ENCODE measurements around the gene UBAC2. TPM values are rescaled to one million over a fixed set of nuclear protein-coding genes. Genes with fewer than 3 reads are reported as not detected.

Gene UBAC2
- total and polyA plus RNA-seq, 2 of the 8 experiments (the other 6 are each of a cell fraction or from before 2014, with no cell fraction given): 75.9 to 76.9 TPM

DNA sequence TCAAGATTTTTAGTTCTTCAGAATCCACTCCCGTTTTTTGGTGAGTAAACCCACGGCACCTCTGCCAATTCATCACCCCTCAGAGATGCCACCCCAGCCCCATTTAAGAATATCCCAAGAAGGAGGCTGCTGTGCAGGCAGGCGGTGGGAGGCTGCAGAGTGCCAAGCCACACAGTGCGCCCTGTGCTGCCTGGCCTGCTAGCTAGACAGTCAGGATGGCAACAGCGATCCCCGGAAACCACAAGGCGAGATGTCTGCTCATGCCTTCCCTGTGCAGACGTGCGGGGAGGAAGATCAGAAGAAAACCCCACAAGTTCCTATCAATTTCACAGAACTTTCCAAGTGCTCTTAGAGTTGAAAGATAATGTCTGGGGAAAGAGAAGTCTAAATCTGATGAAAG, 171.3 kb downstream of the UBAC2 start:
- Histone ChIP-seq H3K79me2 (ENCODE audit: control insufficient read depth in 1 of 2, insufficient read depth in 2 of 2, low read length in 2 of 2) (no peaks in the 10 kb centered on the region), H3K23ac (ENCODE audit: insufficient read length) (no peak overlapping the region), H3K56ac (replicated peaks; ENCODE audit: insufficient read length, low read depth, low read length) (no peak overlapping the region), H2BK20ac (ENCODE audit: low read length) (no peak overlapping the region), H3K79me1 (ENCODE audit: low read depth, low read length) (no peaks in the 10 kb centered on the region), H4K91ac (replicated peaks; ENCODE audit: insufficient read length, low read length) (no peak overlapping the region), H3K27ac (ENCODE audit: low read depth, low read length) (no peak overlapping the region), H2BK12ac (ENCODE audit: low read depth, low read length) (no peak overlapping the region), H3K9ac (replicated peaks in 1 of 4; ENCODE audit: extremely low read depth in 1 of 4, low read depth in 3 of 4, low read length in 3 of 4) (no peak overlapping the region), H4K5ac (ENCODE audit: insufficient read length, low read depth, low read length) (no peak overlapping the region), H2AK5ac (ENCODE audit: low read depth, low read length) (no peak overlapping the region), H3K4ac (replicated peaks; ENCODE audit: insufficient read length, low read depth, low read length) (no peak overlapping the region), H4K20me1 (replicated peaks in 1 of 2; ENCODE audit: control insufficient read depth in 1 of 2, insufficient read depth in 2 of 2, low read length in 2 of 2) (peaks cover 1 to 2% of the 10 kb centered on the region in 2 experiments), H2AFZ (ENCODE audit: low read length) (no peak overlapping the region), H4K8ac (ENCODE audit: extremely low read depth, insufficient read depth, low read length) (no peak overlapping the region; the same call in 1 of the 2 replicates), H3K23me2 (ENCODE audit: low read depth, low read length) (no peaks in the 10 kb centered on the region), H3K14ac (ENCODE audit: insufficient read length) (no peak overlapping the region), H2BK5ac (ENCODE audit: low read depth, low read length) (no peak overlapping the region), H2BK15ac (ENCODE audit: low read length) (no peak overlapping the region), H3K36me3 (ENCODE audit: control insufficient read depth in 2 of 4, insufficient read depth in 4 of 4, low read length in 3 of 4) (peaks cover 0 to 8% (median 2%) of the 10 kb centered on the region in 4 experiments; a peak in 4 of 8 replicates), H2BK120ac (replicated peaks; ENCODE audit: low read depth, low read length) (no peak overlapping the region), H3K4me2 (ENCODE audit: insufficient read depth in 1 of 2, low read depth in 2 of 2, low read length in 2 of 2) (no peak overlapping the region), H3K27me3 (replicated peaks in 1 of 4; ENCODE audit: control insufficient read depth in 3 of 4, extremely low read depth in 1 of 4, insufficient read depth in 3 of 4, low read length in 3 of 4) (no peaks in the 10 kb centered on the region), H3K4me3 (ENCODE audit: extremely low read depth in 1 of 4, insufficient read depth in 2 of 4, low read depth in 3 of 4, low read length in 4 of 4) (no peak overlapping the region), H3K9me3 (ENCODE audit: insufficient read depth in 2 of 2, low read depth in 1 of 2, low read length in 1 of 2) (no peaks in the 10 kb centered on the region), H3K4me1 (replicated peaks in 1 of 4; ENCODE audit: control insufficient read depth in 3 of 4, insufficient read depth in 4 of 4, low read length in 3 of 4) (peaks cover 0 to 4% (median 1%) of the 10 kb centered on the region in 4 experiments; a peak in 2 of 7 replicates), H3K18ac (ENCODE audit: extremely low read depth, low read length) (no peak overlapping the region)
- ChIA-PET CTCF (ENCODE audit: partially characterized antibody) (interaction anchor here (1.0 to 3.2 kb wide), 3 partner anchors 16 to 101 kb away, joined by 4 to 10 read pairs (median 4); no protein-coding TSS in a partner anchor), POLR2A (ENCODE audit: partially characterized antibody) (no interaction called here)
- DNase-seq (ENCODE audit: low read depth in 1 of 2, low spot score in 2 of 2) (no peak), FAIRE-seq (no peak)
- TF ChIP-seq PHF8 (conservative IDR thresholded peaks at IDR 0.05; ENCODE audit: low read depth, low read length) (no peak), EP300 (IDR thresholded peaks at IDR 0.05; ENCODE audit: borderline replicate concordance in 1 of 2, low read depth in 2 of 2, low read length in 2 of 2) (no peak), KDM4A (IDR thresholded peaks at IDR 0.05; ENCODE audit: low read depth, low read length, severe bottlenecking) (no peak), RNF2 (IDR thresholded peaks at IDR 0.05; ENCODE audit: borderline replicate concordance, low read depth, low read length, missing control alignments, poor library complexity, severe bottlenecking) (no peak), MAFK (IDR thresholded peaks at IDR 0.05; ENCODE audit: low read depth, low read length) (no peak), CEBPB (IDR thresholded peaks at IDR 0.05; ENCODE audit: low read depth, low read length) (no peak), POLR2A (IDR thresholded peaks at IDR 0.05; ENCODE audit: control extremely low read depth in 1 of 2, low read depth in 2 of 2, low read length in 2 of 2) (no peak), SP1 (IDR thresholded peaks at IDR 0.05; ENCODE audit: low read depth, low read length) (no peak)
- TF ChIP-seq, protein P1, sequence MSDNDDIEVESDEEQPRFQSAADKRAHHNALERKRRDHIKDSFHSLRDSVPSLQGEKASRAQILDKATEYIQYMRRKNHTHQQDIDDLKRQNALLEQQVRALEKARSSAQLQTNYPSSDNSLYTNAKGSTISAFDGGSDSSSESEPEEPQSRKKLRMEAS (IDR thresholded peaks at IDR 0.05): no peak
- WGBS, 2 experiments (ENCODE audit: extremely low coverage in 1 of 2, insufficient coverage in 1 of 2, insufficient read length in 1 of 2, insufficient replicate concordance in 2 of 2, low coverage in 1 of 2, low lambda C conversion rate in 2 of 2, missing lambda C conversion rate in 1 of 2): 92% methylated on average over 9 of the region's 9 CpGs; no CpG with 5 or more reads in 1 of the 2 experiments
